Dermis blood vessel endothelial cell (primary cell): Measurements from ENCODE around the gene OTUD3. TPM values are rescaled to one million over a fixed set of nuclear protein-coding genes. Genes with fewer than 3 reads are reported as not detected.
"Not testable (repeated sequence)": the region's sequence is repeated elsewhere in the genome, so short reads cannot be mapped to it uniquely, and the experiment has no call there.

ENCODE experiments used
- DNase-seq: peaks from one replicate; pipeline ENCODE4 v3.0.0; 2010
- total RNA-seq: library from RNA; depleted of rRNA; stranded (reverse); fragments of >200 nt; gene quantifications from 2 replicates; pipeline ENCODE4 v1.2.3, GENCODE V29; 2014

Gene OTUD3
- total RNA-seq, 1 donor from 2014 or later = 3.9 TPM

GRCh38 chr1:19921310-19921709, 39.1 kb downstream of the OTUD3 start:
- DNase-seq = no peak

- DNase-seq = no peak
Observed at GRCh38 chr1:19922015-19922688, 40.0 kb downstream of the OTUD3 start.

DNA sequence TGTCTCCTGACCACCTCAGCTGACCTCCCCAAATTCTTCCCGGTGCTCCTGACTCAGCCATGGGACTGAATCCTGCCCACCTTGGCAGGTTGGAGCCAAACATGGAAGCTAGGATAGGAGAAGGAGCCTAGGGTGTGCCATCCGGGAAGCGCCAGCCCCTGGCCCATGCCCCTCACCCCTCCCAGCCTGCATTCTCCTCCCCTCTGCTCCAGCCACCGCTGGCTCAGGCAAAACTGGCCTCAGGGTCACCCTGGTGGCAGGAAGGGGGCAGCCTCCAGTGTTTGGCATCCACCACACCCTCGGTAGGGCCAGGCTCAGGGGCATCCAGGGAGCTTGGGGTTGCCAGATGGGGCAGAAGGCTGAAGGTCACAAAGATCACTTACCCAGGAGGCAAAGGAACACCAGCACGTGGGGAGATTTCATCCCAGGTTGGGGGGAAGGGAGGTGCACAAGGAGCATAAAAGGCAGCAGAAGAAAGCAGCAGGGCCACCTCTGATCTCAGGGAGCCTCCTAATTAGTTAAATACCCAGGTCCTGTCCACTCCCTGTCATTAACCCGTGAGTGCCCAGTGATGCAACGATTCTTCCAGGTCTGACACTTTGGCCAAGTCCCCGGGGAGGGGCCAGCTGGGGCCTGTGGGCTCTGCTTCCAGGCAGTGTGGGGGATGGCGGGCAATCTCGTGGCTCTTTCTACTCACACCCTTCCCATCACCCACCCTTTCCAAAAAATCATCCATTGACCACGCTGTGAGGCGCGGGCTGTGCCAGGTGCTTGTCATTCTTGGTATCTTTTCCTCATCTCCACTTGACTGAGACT, 41.1 kb downstream of the OTUD3 start, which contains the start of gene PLA2G2E:
Gene PLA2G2E, minus strand, starts transcription at position 481 of the 816 bp plus-strand sequence. Its CDS starts 58 bp downstream, at position 423.
- DNase-seq = no peak

GRCh38 chr1:19923953-19924346, 41.8 kb downstream of the OTUD3 start:
- no peak for DNase-seq

DNA sequence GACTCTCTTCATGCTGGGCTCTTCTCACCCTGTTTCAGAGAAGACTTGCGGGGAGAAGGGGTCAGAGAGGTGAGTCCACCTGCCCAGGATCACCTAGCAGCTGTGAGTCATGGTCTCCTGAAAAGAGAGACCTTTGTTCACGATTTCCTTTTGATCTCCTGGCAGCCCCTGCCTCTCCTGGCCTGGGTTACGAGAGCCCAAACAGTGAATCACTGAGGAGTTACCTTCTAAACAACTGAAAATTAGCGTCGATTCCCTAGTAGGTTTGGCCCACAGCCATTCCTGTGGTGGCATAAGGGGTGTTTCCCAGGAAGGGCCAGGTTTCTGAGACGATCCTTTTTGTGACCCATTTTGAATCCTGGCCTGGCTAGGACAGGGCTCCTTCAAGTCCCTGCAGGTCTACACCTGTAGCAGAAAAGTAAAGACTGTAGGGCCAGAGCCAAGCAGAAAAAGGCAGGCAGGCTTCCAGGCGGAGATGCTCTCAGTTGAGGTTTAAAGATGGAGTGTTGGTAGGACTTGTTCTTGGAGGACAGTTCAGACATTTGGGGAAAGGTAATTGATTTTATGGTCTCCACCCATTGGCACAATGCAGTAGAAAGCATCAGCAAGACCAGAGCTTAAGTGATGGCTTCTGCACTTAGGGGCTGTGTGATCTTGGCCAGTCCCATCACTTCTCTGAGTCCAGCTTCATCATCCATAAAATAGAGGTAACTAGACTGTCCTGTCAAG, 43.3 kb downstream of the OTUD3 start:
- DNase-seq = peak; percentile 47

DNA sequence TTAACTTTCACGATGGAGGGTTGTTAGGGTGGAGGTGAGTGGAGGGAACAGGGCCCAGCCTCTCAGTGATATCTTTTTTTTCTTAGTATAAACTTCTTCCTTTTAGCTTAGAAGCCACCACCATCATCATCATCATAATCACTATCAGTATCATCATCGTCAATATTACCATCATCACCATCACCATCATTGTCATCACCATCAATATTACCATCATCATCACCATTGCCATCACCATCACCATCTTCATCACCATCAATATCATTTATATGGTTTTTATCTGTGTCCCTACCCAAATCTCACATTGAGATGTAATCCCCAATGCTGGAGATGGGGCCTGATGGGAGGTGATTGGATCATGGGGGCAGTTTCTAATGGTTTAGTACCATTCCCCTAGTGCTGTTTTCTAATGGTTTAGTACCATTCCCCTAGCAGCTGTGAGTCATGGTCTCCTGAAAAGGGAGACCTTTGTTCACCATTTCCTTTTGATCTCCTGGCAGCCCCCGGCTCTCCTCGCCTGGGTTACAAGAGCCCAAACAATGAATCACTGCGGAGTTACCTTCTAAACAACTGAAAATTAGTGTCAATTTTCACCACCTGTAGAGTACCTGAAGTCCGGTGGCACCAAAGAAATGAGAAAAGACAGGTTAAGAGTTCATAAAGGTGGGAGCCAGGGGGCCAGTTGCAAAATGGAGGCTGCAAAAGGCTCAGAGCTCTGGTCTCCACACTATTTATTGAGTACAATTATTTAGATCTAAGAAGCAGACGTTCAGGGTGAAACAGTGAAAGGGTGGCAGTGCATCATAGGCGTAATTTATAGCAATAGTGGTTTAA, 44.3 kb downstream of the OTUD3 start:
- peak; percentile 86 for DNase-seq

DNA sequence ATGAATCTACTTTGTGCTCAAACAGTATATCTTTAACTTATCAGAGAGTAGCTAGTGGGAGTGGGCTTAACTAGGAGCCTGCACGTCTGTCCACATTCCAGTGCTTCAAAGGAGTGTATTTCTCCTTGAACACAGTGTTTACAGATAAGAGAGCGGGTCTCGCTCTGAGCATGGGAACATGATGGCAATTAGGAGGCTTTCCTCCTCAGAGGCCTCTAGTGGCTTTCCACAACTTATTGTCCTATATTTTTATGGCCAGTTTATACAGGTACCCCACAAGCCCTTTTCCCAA, 44.9 kb downstream of the OTUD3 start:
- DNase-seq = not testable (repeated sequence)

GRCh38 chr1:19932866-19933265, 50.7 kb downstream of the OTUD3 start:
- DNase-seq = no peak

DNA sequence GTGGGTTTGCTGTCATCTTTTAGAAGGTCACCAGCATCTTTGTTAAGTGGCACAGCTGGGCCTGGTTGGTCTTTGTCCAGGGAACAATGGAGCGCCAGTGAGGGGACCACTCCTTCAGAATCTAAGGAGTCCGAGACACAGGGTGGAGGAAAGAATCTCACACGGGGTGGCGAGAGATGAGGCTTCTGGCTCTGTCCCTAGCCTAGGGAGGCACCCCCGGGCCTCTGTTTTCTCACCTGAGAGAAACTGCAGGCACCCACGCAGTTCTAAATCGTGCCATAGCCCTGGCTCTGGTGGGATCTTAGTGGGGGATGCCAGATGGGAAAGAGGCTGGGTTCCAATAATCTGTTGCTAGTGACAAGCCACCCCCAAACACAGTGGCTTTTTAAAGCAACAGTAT, 52.1 kb downstream of the OTUD3 start:
- DNase-seq = no peak

DNA sequence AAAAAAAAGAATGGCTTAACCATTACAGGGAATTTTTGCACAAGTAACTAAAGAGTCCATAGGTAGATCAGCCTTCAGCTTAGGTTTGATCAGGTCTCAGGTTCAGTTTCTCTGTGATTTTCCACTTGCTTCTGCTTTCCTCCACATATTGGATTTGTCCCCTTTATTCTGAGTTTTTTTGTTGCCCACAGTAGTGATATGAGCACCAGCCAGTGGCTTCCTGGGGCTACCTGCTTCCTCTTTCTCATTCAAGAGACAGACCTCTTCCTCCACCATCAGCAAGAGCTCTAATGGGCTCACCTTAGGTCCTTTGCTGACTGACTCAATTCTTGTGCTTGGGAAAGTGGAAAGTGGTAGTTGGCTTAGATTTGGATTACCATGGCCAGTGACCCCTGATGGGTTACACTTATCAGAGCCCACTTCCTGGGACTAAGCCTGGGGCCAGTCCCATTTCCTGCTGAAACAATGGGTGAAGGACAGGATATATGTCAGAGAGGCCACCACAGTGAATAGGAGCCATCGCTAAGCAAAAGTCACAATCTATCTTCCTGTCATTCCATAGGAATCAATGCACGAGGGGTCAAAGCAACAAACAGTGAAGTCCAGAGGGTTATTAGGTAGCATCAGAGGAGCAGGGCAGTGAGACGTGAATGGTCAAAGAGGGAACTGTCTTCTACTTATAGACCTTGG, 54.0 kb downstream of the OTUD3 start:
- DNase-seq = no peak

DNA sequence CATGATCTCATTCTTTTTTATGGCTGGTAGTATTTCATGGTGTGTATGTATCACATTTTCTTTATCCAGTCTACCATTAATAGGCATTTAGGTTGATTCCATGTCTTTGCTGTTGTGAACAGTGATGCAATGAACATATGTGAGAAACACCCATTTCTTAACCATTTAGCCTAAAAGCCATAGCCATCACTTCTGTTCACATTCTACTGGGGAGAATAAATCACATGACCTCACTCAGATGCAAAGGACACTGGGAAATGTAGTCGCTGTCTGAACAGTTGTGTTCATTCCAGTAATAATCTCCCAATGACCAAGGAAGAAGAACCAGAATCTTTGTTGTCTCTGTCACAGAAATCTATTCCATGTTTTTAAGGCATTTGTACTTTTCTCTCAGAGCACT, 56.3 kb downstream of the OTUD3 start:
- no peak for DNase-seq

DNA sequence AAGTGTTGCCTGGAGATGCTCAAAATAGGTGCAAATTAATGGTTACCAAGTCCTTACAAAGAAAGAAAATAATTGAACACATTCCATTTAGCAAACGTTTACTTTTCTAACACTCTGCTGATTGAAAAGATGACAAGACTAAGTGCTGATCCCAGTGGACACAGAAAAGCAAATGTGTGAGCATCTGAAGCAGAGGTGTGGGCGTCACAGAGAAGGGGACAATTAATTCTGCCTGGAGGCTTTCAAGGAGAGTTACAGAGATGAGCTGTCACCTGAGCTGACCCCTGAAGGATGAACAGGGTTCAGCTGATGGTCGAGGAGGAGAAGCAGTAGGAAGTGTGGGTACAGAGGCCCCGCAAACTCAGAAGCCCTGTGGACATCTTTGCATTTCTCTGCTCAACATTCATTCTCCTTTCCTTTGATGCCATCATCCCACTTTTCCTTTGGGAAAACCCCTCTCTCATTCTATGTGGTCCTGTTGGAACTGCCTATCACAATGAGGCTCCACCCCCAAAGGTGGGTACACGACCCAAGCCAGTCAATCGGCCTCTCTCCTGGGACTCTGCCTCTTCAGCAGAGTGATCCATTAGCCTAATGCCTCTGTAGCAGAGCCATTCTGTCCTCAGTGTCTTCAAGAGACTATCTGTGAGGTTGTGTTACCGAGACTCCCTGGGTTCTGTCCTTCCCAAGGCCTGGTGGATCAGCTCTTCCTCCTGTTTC, 58.5 kb downstream of the OTUD3 start:
- no peak for DNase-seq

- no peak for DNase-seq
Observed at GRCh38 chr1:19941206-19941568, 59.0 kb downstream of the OTUD3 start.

- DNase-seq = no peak
Observed at GRCh38 chr1:19942088-19942487, 59.9 kb downstream of the OTUD3 start.

DNA sequence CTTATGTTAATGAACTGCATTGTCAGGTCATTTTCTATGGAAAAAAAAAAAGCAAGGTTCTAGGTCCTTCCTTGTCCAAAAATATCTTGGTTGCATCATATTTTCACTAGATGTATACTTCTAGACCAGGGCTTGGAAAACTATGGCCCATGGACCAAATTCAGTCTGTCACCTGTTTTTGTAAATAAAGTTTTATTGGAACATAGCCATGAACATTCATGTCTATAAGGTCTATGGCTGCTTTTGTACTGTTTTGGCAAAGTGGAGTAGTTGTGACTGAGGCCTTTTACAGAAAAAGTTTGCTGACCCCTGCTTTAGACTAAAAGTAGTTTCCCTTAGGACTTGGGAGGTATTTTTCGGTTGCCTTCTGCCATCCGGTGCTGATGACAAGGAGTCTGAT, 60.5 kb downstream of the OTUD3 start:
- DNase-seq = no peak

GRCh38 chr1:19945914-19946313, 63.7 kb downstream of the OTUD3 start:
- no peak for DNase-seq

DNA sequence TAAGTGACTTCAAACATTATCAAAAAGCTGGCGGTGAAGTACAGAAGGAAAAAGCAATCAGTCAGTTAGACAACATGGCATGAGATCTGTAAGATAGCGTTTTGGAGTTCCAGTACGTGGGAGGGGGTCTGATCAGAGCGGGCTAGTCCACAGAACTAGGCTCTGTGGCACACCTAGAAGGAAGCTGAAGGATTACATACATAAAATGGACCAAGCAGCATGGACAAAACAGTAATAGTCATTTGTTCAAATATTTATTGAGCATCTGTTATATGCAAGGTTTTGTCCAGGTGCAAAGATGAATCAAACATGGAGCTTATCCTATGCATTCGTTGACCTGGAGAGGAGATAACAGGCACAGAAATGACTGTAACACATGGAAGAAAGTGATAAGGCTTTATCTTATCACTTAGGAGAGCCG, 64.1 kb downstream of the OTUD3 start:
- no peak for DNase-seq

- DNase-seq = no peak
Observed at GRCh38 chr1:19946971-19947370, 64.8 kb downstream of the OTUD3 start.

- DNase-seq = peak; percentile 86
Observed at GRCh38 chr1:19949016-19949415, 66.8 kb downstream of the OTUD3 start.

- no peak for DNase-seq
Observed at GRCh38 chr1:19954059-19954458, 71.9 kb downstream of the OTUD3 start.

- DNase-seq = no peak
Observed at GRCh38 chr1:19955534-19956170, 73.5 kb downstream of the OTUD3 start.
